SHP77 treated with DMSO at 0.1 percent for 48 hours (cell line): ENCODE measurements around the gene MAN1C1.
A peak's percentile ranks its signal among the peaks of the same experiment; 100 is the strongest.

Experiments used
- DNase-seq: peaks from one replicate; lab custom pipeline; 2025; lab: John Stamatoyannopoulos, UW

MAN1C1 gene

DNA sequence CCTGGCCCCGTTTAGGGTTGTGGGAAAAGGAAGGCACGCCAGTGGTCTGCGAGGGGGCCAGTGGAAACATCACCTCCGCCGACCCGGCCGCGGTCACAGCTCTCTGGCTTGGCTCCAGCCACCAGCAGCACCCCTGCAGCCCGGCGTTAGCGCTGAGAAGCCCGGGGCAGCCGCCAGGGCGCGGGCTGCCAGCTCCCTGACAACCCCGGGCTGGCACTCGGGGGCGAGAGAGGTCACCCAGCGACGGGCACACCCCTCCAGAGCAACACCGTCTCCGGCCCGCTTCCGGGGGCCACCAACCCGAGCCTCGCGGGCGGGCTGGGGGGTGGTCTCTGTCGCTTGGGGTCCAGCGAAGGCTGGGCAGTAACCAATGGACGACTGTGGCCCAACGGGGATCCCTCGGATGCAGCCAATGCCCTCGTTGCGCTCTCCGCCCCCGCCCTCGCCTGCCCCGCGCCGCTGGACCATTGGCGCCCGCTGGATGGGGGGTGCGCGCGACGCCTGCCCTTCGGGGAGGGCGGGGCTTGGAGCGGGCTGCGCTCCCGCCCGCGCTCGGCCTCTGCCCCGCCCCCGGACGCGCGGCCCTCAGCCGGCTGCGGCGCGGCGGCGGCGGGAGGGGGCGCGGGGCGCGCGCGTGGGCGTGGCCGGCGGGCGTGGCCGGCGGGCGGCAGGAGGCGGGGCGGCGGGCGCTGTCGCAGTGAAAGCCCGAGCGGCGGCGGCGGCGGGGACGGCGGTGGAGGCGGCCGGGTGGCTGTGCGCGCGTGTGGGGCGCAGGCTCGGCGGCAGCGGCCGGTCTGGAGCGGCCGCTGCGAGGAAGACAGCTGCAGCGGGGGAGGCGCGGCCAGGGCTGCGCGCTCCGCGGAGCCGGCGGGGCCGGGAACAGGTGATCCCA, at the start of gene MAN1C1:
MAN1C1 (plus strand) TSS at position 697 of the 892 bp plus-strand sequence. CDS start 1,007 bp downstream, outside the sequence.
- DNase-seq, result peak; percentile 67

DNA sequence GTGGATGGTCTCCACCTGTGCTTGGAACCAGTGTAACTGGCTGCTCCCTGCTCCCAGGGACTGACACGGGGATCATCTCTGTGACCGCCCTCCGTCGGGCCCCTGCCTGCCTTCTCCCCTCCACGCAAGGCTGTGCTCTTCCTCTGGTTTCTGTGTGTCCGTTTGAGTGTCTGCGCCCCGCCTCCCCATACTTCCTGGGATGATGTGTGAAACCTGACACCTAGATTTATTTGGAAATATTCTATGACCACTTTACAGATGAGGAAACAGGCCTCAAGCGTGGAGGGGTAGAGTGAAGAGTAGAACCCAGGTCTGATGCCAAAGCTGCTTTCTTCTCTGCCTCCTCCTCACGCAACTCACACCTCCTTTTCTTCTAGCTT, 48.9 kb upstream of the MAN1C1 start:
- no peak for DNase-seq

DNA sequence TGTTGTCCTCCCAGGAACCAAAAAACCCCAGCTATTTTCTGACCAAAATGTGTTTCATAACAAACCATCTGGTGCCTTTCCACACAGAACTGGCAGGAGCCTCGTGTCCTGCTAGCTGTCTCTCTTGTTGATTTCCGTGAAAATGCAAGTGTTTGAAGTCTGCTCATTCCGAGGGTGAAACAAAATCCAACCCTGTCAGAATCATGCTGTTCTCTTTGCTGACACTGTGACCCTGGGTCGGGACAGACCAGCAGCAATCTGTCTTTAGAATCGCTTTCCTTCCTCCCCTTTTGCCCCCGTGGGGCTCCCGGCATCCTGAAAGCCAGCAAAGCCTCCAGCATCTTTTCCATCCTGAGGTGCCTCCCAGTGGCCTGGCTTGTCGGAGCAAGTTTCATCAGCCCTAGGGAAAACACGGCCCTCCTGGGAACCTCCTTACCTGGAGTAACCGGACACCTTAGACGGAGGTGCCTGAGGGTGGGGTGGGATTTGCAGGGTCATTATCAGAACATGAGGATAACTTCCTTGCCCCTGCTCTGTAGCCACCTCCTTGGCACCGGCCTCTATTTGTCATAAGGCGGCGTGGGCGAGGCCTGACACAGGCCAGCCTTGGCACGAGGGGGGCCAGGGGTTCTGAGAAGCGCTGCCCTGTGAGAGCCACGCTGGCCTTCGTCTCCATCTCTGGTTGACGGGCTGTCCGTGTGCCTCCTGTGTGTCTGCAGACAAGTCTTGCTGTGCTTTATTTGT, 48.3 kb upstream of the MAN1C1 start:
- DNase-seq, result no peak

DNA sequence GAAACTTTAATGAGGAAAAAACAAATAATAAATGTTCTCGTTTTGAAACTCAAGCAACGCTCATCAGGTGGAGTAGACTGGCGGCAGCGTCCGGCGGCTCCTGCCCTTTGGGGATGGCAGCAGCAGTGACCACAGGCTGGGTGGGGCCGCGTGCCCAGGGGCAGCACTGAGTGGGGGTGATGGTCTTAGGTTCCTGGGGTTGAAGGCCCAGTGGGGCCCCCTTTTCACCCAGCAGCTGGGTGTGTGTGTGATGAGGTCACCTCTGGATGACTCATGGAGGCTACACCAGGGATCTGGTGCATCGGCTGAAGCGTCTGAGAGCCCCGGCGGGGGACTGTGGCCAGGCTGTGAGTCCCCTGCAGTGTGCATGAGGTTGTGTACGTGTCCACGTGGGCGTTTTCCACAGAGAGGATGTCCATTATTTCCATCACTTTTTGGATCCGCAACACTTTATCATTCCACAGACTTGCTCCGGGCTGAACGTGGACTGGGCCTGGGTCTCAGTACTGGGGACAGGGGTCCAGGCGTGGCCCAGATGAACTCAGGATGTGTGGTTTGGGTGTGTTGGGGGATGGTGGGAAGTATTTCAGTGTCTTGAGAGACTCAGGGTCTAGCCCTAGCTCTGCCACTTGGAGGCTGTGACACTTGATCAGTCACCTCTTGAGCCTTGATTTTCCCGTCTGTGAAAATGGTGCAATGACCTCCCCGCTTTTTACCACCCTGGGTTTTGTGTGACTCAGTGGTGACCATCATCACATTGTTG, 47.6 kb upstream of the MAN1C1 start:
- DNase-seq, result no peak

DNA sequence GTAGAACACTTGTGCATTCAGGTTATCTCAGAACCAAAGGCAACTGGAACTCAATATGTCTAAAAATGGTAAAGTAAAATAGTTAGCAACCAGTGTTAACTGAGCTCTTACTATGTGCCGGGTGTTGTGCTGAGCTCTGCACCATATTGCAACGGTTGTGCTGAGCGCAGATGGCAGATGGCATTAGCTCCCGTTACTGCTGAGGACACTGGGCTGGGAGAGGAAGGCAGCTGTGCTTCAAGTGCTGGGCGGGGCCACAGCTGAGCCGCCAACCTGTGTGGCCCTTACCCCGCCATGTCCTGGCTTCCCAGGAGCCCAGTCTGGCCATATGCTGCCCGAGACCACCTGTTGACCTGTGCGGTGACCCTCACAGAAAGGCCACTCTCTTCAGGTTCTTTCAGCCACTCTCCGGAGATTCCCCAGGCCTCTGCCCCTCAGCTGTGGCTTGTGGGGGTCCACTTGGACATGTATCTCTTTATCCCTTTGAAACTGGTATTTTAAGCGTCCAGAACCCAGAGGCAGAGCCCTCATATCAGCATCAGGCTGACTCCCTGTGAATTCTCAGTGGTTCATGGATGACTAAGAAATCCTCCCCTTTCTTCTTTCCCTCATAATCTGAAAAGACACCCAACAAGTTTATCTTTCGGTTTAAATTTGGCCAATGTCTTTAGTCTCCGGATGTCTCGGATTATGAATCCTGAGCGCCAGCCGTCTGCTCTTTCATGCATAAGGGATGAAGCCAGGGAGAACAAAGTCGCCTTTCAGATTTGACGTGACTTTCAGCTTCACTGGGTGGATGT, 46.8 kb upstream of the MAN1C1 start:
- DNase-seq, result peak; percentile 89

DNA sequence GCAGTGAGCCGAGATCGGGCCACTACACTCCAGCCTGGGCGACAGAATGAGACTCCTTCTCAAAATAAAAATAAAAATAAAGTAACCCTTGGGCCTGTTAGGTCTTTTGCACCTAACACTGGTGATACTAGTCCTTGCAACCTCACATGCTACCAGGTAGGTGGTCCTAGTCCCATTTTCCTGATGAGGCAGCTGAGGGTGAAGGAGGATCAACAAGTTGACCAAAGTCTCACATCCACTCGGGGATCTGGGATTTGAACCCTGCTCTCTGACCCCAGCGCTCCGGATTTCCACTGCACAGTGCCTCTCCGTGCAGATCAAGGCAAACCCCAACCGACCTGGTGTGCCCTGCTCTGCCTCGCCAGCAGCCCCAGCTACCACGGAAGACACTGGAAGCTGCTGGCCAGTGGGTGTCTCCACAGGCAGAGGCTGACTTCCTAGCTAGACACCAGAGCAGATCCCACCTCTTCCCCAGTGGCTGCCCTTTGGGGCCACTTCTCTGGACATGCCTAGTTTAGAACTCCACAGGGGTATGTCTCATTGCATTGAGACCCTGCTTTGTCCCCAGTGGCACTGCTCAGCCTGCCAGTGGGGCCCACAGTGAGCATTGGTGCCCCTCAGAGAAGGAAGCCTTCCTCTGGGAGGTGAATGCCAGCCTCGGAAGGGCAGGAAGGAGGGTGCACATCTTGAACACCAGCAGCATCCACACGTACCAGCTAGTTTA, 45.6 kb upstream of the MAN1C1 start:
- no peak for DNase-seq

DNA sequence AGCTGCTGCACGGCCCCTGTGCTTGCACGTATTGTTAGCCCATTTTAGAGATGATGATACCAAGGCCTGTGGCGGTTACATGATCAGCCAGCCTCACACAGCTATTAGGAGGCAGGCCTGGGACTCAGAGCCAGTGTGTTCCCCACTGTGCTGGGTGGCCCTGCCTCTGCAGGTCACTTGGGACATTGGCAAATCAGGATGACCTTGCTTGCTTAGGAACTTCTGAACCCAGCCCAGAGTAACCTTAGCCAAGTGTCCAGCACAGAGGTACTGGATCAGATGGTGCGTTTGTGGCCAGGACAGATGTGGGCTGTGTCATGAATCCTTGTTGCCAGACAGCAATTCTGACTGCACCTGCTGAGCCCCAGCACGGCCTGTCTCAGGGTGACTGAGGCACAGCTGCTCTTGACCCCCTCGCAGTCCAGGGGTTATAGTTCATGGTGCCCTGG, 45.0 kb upstream of the MAN1C1 start:
- DNase-seq, result no peak

DNA sequence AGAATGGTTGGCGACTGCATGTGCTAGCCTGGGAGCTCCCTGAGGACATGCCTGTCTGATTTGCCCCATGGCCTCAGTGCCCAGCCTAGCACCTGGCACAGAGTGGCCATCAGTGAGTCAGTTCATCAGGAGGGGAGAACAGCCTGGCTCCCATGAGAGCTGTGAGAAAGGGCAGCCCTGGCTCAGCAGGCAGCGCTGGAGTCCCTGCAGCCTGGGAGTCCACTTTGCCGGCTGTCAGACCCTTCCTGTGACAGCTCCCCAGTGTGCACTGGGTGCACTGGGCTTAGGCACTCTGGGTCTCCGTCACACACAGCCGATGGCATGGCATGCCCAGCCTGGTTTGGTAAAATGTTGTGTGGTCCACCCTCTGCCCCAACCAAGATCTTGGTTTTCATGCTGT, 44.5 kb upstream of the MAN1C1 start:
- DNase-seq, result no peak

DNA sequence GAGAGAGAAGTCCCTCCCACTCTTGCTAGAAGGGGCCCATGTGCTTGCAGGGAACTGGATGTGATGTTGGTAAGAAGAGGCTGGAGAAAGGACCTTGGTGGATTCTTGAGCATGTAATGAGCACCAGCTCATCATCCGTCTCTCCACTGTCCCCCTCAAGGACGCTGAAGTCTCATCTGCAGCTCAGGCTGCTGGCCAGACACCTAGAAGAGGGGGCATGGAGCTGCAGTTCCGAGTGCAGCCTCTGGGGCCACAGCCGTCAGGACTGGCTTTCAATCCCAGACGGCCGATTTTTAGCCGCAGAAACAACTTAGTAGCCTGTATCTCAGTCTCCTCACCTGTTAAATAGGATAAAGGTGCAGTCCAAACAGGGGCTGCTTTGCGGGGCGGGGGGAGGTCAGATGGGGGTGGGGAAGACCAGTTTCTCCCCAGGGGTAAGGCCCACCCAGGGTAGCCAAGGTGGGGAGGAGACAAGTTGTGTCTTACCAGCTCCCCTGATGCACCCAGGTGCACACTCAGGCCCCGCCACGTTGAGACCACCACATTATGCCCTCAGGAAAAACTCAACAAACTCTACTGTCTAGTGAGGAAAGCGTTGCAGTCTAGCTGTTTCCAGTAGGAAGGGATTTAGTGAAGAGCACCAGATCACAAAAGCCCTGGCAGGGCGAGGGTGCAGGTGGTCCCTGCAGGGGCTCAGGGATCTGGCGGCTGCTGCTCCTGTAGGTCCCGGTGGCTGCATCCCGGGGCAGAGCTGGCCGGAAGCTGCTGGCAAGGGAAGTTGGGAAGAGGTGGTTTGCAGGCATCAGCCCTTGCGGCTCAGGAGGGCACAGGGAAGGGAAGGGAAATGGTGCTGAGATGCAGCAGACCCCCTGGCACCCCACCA, 43.6 kb upstream of the MAN1C1 start:
- DNase-seq, result peak; percentile 54

DNA sequence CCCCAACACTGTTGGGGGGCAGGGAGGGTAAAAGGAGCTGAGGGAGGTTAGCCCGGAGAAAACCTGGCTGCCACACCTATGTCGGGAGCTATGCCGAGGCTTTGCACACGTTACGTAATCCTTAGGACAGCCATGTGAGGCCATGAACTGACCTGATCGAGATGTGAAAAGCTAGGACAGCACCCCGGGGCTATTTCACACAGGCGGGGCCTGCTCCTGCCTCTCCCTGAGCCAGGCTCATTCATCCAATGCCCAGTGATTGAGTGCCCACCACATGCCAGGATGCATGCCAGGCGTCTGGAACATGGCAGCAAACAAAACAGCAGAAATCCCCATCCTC, 43.0 kb upstream of the MAN1C1 start:
- DNase-seq, result no peak

DNA sequence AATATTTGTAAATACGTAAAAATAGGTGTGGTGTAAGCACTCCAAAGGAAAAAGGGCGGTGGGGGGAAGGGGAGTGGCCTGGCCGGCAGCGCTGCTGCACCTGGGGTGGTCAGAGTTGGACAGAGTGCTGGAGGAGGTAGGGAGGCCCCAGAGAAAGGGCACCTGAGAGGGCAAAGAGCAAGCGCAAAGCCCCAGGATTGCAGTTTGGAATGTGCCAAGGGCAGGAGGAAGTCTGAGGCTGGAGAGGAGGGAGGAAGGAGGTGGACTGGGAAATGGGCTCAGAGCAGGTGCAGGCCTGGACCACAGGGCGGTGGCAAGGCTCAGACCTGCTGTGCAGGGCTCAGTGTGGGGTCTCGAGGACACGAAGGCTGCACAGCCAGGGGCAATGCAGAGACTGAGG, 42.6 kb upstream of the MAN1C1 start:
- DNase-seq, result no peak

DNA sequence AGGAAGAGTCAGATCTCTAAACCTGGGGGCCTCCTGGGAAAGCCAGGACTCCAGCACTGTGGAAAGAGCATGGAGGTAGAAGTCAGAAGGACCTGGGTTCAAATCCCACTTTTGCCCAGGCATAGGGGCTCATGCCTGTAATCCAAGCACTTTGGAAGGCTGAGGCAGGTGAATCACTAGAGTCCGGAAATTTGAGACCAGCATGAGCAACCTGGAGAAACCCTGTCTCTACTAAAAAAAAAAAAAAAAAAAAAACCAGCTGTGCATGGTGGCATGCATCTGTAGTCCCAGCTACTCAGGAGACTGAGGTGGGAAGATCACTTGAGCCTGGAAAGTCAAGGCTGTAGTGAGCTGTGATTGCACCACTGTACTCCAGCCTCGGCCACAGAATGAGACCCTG, 41.4 kb upstream of the MAN1C1 start:
- DNase-seq, result no peak

DNA sequence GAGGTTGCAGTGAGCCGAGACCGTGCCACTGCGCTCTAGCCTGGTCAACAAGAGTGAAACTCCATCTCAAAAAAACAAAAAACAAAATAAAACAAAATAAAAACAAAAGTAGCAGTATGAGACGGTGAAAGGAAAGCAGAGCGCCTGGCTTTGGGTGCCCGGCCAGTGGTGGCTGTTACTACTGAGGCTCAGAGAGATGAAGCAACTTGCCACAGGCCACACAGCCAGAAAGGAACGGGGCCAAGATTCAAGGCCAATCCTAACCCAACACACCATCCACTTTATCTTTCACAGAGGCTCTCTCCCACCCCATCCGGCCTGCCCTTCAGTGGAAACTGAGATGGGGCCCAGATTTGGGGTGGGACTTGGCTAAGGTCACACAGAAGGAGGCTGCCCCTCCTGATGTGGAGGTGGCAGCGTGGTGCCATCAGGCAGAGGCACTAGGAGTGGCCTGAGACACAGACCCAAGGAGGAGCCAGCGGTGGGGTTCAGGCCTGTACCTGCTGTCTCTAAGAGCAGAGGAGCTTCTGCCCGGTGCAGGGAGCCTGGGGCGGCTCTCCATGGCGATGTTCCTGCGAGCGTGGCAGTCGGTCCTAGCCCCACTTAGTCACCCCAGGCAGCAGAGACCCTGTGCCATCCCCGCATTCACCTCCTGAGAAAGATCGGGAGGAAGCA, 40.0 kb upstream of the MAN1C1 start:
- no peak for DNase-seq

DNA sequence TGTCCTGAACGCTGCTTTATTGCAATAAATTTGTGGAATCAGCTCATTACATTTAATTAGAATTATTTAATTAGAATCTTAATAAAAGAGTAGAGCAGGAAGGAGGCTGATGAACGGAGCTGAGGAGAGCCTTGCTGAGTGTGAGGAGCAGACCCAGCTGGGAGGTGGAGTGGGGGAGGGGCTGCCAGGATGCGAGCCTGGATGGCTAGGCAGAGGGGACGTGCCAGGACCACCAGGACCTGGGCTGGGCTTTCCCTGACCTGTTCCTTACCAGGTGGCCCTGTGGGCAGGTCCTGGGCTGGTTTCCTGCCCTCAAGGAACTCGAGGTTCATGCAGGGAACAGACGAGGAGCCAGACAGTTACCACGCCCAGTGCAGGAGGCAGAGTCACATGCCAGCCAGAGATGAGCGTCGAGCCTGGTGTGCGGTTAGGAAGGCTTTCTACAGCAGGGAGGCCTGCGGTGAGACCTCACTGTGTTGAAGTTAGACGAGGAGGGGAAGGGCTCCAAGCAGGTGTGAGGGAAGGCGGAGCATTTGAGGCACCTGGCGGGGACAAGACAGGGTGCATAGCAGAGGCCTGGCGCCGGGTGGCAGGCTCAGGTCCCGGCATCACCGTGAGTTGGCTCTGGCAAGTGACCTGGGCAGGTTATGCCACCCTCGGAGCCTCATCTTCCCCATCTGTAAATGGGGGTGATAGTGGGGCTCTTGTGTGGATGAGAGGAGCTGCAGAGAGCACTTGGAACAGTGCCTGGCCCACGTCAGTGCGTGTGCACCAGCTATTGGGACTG, 39.3 kb upstream of the MAN1C1 start:
- DNase-seq, result no peak

DNA sequence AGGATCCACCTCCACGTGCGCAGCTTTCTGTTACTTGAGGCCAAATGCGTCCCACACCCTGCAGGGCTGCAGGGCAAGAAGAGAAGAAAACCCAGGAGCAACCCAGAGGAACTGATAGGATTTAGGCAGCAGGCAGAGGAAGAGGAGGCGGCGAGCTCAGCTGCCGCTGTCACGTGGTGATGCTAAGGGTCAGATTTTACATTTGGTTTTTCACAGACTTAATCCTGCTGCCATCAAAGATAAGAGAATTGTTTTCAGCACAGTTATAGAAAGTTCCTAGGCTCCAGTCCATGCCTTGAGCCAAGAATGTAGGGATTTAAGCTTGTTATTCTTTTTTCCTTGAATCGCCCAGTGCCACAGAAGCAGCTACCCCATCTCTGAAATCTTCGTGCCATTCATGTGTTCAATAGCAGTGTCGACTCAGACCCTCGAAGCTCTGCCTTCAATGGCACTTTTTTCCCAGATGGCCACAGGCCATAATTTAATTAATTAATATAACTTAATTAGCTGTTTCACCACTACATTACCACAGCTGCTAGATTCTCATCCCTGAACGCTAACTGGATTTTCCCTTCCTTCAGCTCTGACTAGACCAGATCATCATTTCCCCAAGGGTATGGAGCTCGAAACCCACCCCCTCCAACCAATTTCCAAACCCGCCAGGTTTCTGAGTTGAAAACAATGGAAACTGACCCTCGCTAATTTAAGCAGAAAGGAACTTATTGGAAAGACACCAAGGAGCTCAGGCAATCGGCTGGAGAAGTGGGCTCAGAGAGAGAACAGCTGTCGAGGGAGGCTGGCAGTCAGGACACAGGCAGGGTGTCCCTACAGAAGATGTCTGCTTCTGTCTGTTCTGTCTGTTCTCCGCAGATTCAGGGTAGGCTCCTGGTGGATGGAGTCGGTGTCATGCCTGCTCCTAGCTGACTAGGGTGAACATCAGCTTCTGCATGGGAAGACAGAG, 37.0 kb upstream of the MAN1C1 start:
- DNase-seq, result no peak

DNA sequence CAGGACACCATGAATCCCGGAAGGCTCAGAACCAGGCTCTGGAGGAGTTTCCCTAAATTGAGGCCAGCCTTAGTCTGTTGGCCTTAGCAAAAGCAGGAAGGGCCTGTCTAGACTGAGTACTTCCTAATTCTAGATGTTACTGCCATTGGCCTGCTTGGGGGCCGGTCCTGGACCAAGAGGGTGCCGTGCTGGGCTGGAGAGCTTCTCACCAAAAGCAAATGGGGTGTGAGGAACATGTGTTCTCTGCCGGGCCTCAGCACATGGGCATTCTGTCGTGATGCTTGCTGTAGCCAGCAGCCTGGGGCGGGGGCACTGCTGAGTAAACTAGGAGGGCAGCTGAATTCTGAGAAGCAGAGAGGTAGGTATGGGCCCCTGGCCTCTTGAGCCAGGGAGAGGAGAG, 35.7 kb upstream of the MAN1C1 start:
- DNase-seq, result no peak

DNA sequence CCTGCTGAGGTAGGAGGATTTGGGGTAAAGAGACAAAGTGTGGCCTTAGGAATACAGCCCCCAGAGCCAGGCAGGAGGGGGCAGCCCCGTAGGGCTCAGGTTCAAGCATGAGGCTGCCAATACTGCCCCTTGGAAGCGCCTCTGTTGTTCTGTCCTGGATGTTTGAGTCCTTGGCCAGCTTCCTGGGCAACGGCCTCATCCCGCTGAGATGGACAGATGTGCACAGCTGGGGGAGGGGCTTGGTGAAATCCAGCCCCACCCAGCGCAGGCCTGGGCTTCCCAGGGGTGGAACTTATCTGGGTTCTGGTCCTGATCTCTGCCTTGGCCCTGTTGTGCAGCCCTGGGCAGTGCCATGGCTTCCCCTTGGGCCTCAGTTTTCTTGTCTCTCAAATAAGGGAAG, 34.8 kb upstream of the MAN1C1 start:
- no peak for DNase-seq
